PC-9 (cell line): Measurements from ENCODE around the gene FFAR4. TPM values are rescaled to one million over a fixed set of nuclear protein-coding genes. Genes with fewer than 3 reads are reported as not detected.

Source experiments
- BruUV-seq: library from RNA; stranded (reverse); fragments of 400-500 nt; replicated peaks from 2 replicates; lab custom pipeline; 2021; lab: Mats Ljungman, UMichigan
- CTCF ChIA-PET: fragments of 300-600 bp; sonication (Branson Sonifier 250); formaldehyde crosslinking; loops from one replicate; lab custom pipeline; 2022; ENCODE audit warnings: antibody characterized with exemption; lab: Charles Lee
- POLR2A ChIA-PET: fragments of 300-600 bp; sonication (Branson Sonifier 250); formaldehyde crosslinking; loops from one replicate; lab custom pipeline; 2022; ENCODE audit warnings: antibody characterized with exemption; ENCODE audit not compliant: unreplicated experiment; lab: Charles Lee
- DNase-seq, 2 experiments: peaks; one replicate each; pipeline versions ENCODE4 v3.0.0 to v3.0.0-alpha.2; 2015 to 2022; ENCODE audit warnings: mixed read lengths in 1 of 2
- H2AFZ ChIP-seq: fragments of 200-600 bp; sonication (generic); 2 replicates; pipeline ENCODE4 v1.8.1; 2017; ENCODE audit warnings: antibody characterized with exemption
- H3F3A ChIP-seq: fragments of 200-600 bp; sonication (generic); 2 replicates; pipeline ENCODE4 v1.8.1; 2017; ENCODE audit warnings: antibody characterized with exemption, mild to moderate bottlenecking, low read depth; ENCODE audit not compliant: insufficient read depth
- H3K27ac ChIP-seq: fragments of 200-600 bp; sonication (generic); 2 replicates; pipeline ENCODE4 v1.6.1; 2016; ENCODE audit warnings: mixed run types
- H3K27me3 ChIP-seq: fragments of 200-600 bp; sonication (generic); 2 replicates; pipeline ENCODE4 v1.6.1; 2016; ENCODE audit warnings: low read depth, mixed run types; ENCODE audit not compliant: insufficient read depth
- H3K36me3 ChIP-seq: fragments of 200-600 bp; sonication (generic); 2 replicates; pipeline ENCODE4 v1.6.1; 2016; ENCODE audit warnings: low read depth, mixed run types
- H3K4me1 ChIP-seq: fragments of 200-600 bp; sonication (generic); replicated peaks from 2 replicates; pipeline ENCODE4 v1.6.1; 2016; ENCODE audit warnings: mixed run types; ENCODE audit not compliant: insufficient read depth
- H3K4me2 ChIP-seq: fragments of 200-600 bp; sonication (generic); 2 replicates; pipeline ENCODE4 v1.6.1; 2017; ENCODE audit warnings: mixed run types
- H3K4me3 ChIP-seq: fragments of 200-600 bp; sonication (generic); 2 replicates; pipeline ENCODE4 v1.6.1; 2016; ENCODE audit warnings: mixed run types
- H3K79me2 ChIP-seq: fragments of 200-600 bp; sonication (generic); 2 replicates; pipeline ENCODE4 v1.6.1; 2017; ENCODE audit warnings: low read depth, mixed run types
- H3K9me2 ChIP-seq: fragments of 200-600 bp; sonication (generic); 2 replicates; pipeline ENCODE4 v1.8.1; 2017; ENCODE audit warnings: mild to moderate bottlenecking; ENCODE audit not compliant: insufficient read depth
- H3K9me3 ChIP-seq: fragments of 200-600 bp; sonication (generic); 2 replicates; pipeline ENCODE4 v1.8.1; 2016; ENCODE audit warnings: low read depth; ENCODE audit not compliant: insufficient read depth
- H4K20me1 ChIP-seq: fragments of 200-600 bp; sonication (generic); 2 replicates; pipeline ENCODE4 v1.8.1; 2017; ENCODE audit not compliant: insufficient read depth
- EZH2 ChIP-seq: fragments of 200-600 bp; sonication (generic); IDR thresholded peaks from 2 replicates; pipeline ENCODE4 v1.8.0; 2017; ENCODE audit warnings: antibody characterized with exemption, low read depth
- intact Hi-C: fragments of 100-400 bp; cut with micrococcal nuclease; formaldehyde crosslinking; loops from one replicate; pipeline ENCODE4 v1.10.0; 2022; ENCODE audit not compliant: unreplicated experiment
- total RNA-seq: library from RNA; stranded (reverse); gene quantifications from 2 replicates; pipeline ENCODE4 v1.2.3, GENCODE V29; 2021
- TF ChIP-seq, protein P1 (sequence below): fragments of 200-600 bp; sonication (generic); conservative IDR thresholded peaks from 2 replicates; pipeline ENCODE4 v1.6.1; 2017; ENCODE audit warnings: mixed run types, antibody characterized with exemption, mild to moderate bottlenecking, moderate library complexity

FFAR4 gene
- total RNA-seq, 1 experiment from 2014 or later, result not detected

DNA sequence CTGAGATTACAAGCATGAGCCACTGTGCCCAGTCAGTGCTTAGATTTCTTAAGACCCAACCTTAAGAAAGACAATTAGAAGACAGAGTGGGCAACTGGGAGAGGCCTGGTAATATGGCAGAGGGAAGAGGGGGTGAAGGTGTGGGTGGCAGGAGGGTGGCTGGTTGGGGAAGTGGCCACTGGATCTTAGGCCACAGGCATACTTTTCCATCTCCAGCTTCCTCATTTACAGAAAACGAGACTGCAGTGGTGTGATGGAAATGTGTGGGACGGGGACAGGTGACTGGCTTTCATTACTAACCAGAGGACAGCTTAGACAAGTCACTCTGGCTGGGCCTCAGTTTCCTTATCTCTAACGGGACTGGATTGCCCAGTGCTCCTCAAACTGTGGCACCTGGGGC lies 1.0 kb upstream of the FFAR4 start:
- intact Hi-C loops, result no loop called here
- TF ChIP-seq, protein P1, sequence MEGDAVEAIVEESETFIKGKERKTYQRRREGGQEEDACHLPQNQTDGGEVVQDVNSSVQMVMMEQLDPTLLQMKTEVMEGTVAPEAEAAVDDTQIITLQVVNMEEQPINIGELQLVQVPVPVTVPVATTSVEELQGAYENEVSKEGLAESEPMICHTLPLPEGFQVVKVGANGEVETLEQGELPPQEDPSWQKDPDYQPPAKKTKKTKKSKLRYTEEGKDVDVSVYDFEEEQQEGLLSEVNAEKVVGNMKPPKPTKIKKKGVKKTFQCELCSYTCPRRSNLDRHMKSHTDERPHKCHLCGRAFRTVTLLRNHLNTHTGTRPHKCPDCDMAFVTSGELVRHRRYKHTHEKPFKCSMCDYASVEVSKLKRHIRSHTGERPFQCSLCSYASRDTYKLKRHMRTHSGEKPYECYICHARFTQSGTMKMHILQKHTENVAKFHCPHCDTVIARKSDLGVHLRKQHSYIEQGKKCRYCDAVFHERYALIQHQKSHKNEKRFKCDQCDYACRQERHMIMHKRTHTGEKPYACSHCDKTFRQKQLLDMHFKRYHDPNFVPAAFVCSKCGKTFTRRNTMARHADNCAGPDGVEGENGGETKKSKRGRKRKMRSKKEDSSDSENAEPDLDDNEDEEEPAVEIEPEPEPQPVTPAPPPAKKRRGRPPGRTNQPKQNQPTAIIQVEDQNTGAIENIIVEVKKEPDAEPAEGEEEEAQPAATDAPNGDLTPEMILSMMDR, result no peak
- TF ChIP-seq EZH2, result no peak
- ChIA-PET CTCF (no interaction called here), POLR2A (no interaction called here)
- Histone ChIP-seq H3K9me2 (no peaks in the 10 kb centered on the region), H3K9me3 (no peaks in the 10 kb centered on the region), H3K27ac (no peak overlapping the region), H3K79me2 (peaks cover 17% of the 10 kb centered on the region), H3K4me2 (peak overlapping the region; percentile 78), H3K4me1 (peaks cover 21% of the 10 kb centered on the region), H4K20me1 (no peaks in the 10 kb centered on the region), H3K36me3 (no peaks in the 10 kb centered on the region), H3F3A (peaks cover 3% of the 10 kb centered on the region; the same call in 1 of the 2 replicates), H3K4me3 (no peak overlapping the region), H3K27me3 (no peaks in the 10 kb centered on the region), H2AFZ (no peak overlapping the region)
- no peak for DNase-seq
- no TSS peak for BruUV-seq

DNA sequence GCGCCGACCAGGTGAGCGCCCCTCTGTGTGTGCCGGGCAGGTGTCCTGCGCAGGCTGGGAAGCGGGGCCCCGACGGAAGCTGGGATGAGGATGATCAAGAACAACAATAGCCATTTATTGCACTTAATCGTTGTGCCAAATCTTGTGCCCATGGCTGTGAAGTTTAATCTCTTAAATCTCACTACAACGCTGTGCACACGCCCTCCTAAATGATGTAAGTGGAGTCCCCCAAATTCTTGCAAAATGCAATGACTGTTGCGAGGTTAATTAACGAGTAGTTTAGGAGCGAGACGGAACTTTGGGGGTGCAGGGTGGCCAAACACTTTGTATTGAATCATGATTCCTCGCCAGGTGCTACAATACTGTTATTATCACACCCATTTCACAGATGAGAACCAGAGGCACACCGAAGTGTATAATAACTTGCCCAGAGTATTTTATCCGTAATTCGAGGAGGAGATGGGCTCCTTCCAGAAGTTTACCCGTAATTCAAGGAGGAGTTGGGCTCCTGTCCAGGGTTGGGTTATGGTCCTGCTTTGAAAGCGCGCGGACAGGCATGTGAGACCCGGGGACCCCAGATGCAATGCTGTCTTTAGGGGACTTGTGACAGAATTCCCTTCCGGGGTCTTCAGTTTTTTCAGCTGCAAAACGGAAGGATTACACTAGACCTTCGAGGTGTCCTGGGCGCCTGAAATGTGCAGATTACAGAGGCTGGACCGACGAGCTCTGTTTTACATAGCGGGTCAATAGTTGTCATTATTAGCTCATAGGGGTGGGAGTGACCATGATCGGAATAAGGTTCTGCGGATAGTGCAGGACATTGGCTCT lies 1.0 kb downstream of the FFAR4 start:
- ChIA-PET CTCF (no interaction called here), POLR2A (no interaction called here)
- no peaks in the 10 kb centered on the region for H3K9me3 ChIP-seq
- H3K4me2 ChIP-seq, result peak overlapping the region; percentile 78
- H4K20me1 ChIP-seq, result no peaks in the 10 kb centered on the region
- H3K79me2 ChIP-seq, result peaks cover 17% of the 10 kb centered on the region
- no peaks in the 10 kb centered on the region for H3K9me2 ChIP-seq
- H3K4me1 ChIP-seq, result peaks cover 21% of the 10 kb centered on the region
- peak overlapping the region; percentile 56; the same call in 1 of the 2 replicates for H3K4me3 ChIP-seq
- no peaks in the 10 kb centered on the region for H3K27me3 ChIP-seq
- H3F3A ChIP-seq, result peaks cover 3% of the 10 kb centered on the region; the same call in 1 of the 2 replicates
- no peak overlapping the region for H3K27ac ChIP-seq
- TF ChIP-seq, protein P1, result no peak
- TF ChIP-seq EZH2, result no peak
- no peaks in the 10 kb centered on the region for H3K36me3 ChIP-seq
- no peak for DNase-seq
- no TSS peak for BruUV-seq
- intact Hi-C loops, result no loop called here
- no peak overlapping the region for H2AFZ ChIP-seq

DNA sequence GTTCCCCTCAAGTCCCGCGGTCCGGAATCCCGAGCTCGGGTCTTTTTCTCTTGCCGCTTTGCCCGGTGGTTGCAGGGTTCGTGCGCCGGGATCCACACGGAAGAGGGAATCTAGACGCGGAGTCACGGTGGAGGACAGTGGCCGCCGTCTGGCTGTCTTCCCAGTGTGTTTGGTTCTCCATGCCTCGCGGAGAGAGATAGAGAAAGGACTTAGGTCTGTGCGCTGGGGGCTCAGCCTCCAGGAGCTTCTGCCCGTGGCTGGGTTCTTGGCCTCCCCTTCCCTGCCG lies 1.6 kb downstream of the FFAR4 start:
- peak overlapping the region; percentile 78 for H3K4me2 ChIP-seq
- H3K4me1 ChIP-seq, result peaks cover 21% of the 10 kb centered on the region
- intact Hi-C loops, result no loop called here
- no peaks in the 10 kb centered on the region for H4K20me1 ChIP-seq
- H3K79me2 ChIP-seq, result peaks cover 17% of the 10 kb centered on the region
- no peaks in the 10 kb centered on the region for H3K9me2 ChIP-seq
- no TSS peak for BruUV-seq
- no peaks in the 10 kb centered on the region for H3K9me3 ChIP-seq
- no peak overlapping the region for H3K27ac ChIP-seq
- no peak for DNase-seq
- H3K27me3 ChIP-seq, result no peaks in the 10 kb centered on the region
- H3F3A ChIP-seq, result peaks cover 3% of the 10 kb centered on the region; the same call in 1 of the 2 replicates
- peak overlapping the region; percentile 56; the same call in 1 of the 2 replicates for H3K4me3 ChIP-seq
- TF ChIP-seq EZH2, result no peak
- TF ChIP-seq, protein P1, result no peak
- H3K36me3 ChIP-seq, result no peaks in the 10 kb centered on the region
- ChIA-PET POLR2A (no interaction called here), CTCF (no interaction called here)
- no peak overlapping the region for H2AFZ ChIP-seq
